ENCODE results near the gene PEX7. TPM values are rescaled to one million over a fixed set of nuclear protein-coding genes. Genes with fewer than 3 reads are reported as not detected.
A peak's percentile ranks its signal among the peaks of the same experiment; 100 is the strongest.
"Not testable (repeated sequence)": the region's sequence is repeated elsewhere in the genome, so short reads cannot be mapped to it uniquely, and the experiment has no call there.

Gene PEX7
- polyA plus RNA-seq, 6 donors from 2014 or later: 6.4 to 19.6 (median 8.1) TPM

DNA sequence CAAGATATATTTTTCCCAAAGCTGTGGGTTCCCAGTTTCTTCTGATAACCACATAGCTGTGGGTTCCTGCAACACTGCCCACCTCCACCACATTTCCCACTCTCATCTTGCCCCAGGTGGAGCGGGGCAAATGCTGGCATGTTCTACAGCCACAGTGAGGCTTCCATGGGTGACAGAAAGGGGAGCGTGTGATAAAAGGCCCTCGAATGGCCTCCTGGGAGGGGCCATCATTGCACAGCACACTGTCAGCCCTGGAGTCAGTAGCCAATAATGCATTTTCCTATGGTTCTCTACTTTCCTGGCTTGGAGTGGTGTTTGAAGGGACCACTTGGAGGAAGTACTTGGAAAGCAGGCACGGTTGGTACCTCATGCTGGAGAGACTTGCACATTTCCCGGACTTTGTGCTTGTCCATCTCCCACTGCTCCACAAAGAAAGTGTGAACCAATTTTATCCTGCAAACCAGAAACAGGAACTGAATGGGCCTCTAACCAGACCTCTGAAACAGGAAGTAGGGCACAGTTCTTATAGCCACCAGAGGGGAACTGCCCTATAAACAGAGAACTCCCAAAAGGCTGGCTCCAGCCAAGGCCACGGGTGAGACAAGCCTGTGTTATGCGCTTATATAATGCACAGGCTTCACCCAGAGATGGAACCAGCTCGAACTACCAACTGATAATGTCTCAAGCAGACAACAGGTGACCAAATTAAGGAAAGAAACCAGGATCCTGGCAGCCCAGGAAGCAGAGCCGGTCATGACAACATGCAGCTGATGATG is 38.7 kb upstream of the PEX7 start:
- peak overlapping the region; percentile 88 to 98 (median 96) for H3K4me3 Mint-ChIP-seq
- peak overlapping the region; percentile 95 to 98 (median 97) for H3K27ac Mint-ChIP-seq
- DNase-seq (peak; percentile 77), ATAC-seq (ENCODE audit: low read depth in 2 of 2) (peak; percentile 97)
- H3K27me3 Mint-ChIP-seq: no peaks in the 10 kb centered on the region
- H3K36me3 Mint-ChIP-seq: peaks cover 8 to 10% of the 10 kb centered on the region in 2 donors
- peaks cover 45 to 78% (median 66%) of the 10 kb centered on the region in 3 donors for H3K4me1 Mint-ChIP-seq
- H3K9me3 Mint-ChIP-seq: peaks cover 0 to 8% (median 2%) of the 10 kb centered on the region in 7 donors

GRCh38 chr6:136784271-136784664 is 38.1 kb upstream of the PEX7 start:
- Mint-ChIP-seq H3K36me3 (peaks cover 8 to 11% of the 10 kb centered on the region in 2 donors), H3K4me1 (peaks cover 46 to 84% (median 69%) of the 10 kb centered on the region in 3 donors), H3K27me3 (no peaks in the 10 kb centered on the region), H3K27ac (peak overlapping the region; percentile 95 to 98 (median 97)), H3K4me3 (peak overlapping the region; percentile 88 to 98 (median 96)), H3K9me3 (peaks cover 0 to 9% (median 2%) of the 10 kb centered on the region in 7 donors)
- DNase-seq (no peak), ATAC-seq (ENCODE audit: low read depth in 2 of 2) (no peak)

GRCh38 chr6:136784910-136785746 is 37.3 kb upstream of the PEX7 start:
- Mint-ChIP-seq H3K4me1 (peaks cover 48 to 86% (median 75%) of the 10 kb centered on the region in 3 donors), H3K9me3 (peaks cover 0 to 9% (median 2%) of the 10 kb centered on the region in 7 donors), H3K27ac (peak overlapping the region; percentile 94 to 98 (median 97)), H3K4me3 (peak overlapping the region; percentile 88 to 98 (median 96)), H3K27me3 (no peaks in the 10 kb centered on the region), H3K36me3 (peaks cover 8 to 11% of the 10 kb centered on the region in 2 donors)
- ATAC-seq (ENCODE audit: low read depth in 2 of 2) (peak; percentile 21 to 32), DNase-seq (peak; percentile 47)

DNA sequence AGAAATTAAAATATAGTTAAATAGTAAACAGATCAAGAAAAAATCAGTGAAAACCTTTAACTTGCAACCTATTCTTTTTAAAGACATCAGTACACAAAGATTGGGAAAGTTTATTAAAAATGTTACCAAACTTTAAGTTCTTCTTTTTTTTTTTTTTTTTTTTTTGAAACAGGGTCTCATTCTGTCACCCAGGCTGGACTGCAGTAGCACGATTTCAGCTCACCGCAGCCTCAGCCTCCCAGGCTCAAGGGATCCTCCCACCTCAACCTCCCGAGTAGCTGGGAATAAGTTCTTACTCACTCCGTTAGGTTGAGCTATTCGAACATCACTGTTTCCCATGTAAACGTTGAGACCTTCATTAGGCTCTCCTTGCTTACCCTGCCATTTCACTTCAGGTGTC is 35.7 kb upstream of the PEX7 start:
- Mint-ChIP-seq H3K27ac (peak overlapping the region in 2 of 6 donors; percentile 39 to 44), H3K27me3 (no peaks in the 10 kb centered on the region), H3K9me3 (peaks cover 0 to 9% (median 2%) of the 10 kb centered on the region in 7 donors), H3K36me3 (peaks cover 8 to 11% of the 10 kb centered on the region in 2 donors), H3K4me3 (peak overlapping the region in 3 of 8 donors; percentile 88 to 96 (median 93)), H3K4me1 (peaks cover 53 to 92% (median 76%) of the 10 kb centered on the region in 3 donors)
- ATAC-seq (ENCODE audit: low read depth in 2 of 2) (no peak), DNase-seq (no peak)

DNA sequence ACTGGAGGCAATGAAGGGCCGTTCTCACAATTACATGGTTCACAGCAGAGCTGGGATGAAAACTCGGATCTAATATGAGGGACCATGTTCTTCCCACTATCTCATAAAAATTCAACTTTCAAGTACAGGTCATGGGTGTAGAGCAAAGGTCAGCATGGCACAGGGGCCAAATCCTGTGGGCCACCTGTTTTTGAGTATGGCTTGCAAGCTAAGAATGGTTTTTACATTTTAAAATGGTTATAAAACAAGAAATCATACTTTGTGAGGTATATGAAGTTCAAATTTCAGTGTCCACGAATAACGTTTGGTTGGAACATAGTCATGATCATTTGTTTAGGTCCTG is 34.7 kb upstream of the PEX7 start:
- Mint-ChIP-seq H3K27ac (peak overlapping the region in 5 of 6 donors; percentile 22 to 87 (median 54)), H3K27me3 (no peaks in the 10 kb centered on the region), H3K9me3 (peaks cover 0 to 9% (median 2%) of the 10 kb centered on the region in 7 donors), H3K36me3 (peaks cover 8 to 11% of the 10 kb centered on the region in 2 donors), H3K4me1 (peaks cover 53 to 81% (median 66%) of the 10 kb centered on the region in 3 donors), H3K4me3 (peak overlapping the region; percentile 34 to 86 (median 62))
- no peak for DNase-seq
- no peak for ATAC-seq (ENCODE audit: low read depth in 2 of 2)

DNA sequence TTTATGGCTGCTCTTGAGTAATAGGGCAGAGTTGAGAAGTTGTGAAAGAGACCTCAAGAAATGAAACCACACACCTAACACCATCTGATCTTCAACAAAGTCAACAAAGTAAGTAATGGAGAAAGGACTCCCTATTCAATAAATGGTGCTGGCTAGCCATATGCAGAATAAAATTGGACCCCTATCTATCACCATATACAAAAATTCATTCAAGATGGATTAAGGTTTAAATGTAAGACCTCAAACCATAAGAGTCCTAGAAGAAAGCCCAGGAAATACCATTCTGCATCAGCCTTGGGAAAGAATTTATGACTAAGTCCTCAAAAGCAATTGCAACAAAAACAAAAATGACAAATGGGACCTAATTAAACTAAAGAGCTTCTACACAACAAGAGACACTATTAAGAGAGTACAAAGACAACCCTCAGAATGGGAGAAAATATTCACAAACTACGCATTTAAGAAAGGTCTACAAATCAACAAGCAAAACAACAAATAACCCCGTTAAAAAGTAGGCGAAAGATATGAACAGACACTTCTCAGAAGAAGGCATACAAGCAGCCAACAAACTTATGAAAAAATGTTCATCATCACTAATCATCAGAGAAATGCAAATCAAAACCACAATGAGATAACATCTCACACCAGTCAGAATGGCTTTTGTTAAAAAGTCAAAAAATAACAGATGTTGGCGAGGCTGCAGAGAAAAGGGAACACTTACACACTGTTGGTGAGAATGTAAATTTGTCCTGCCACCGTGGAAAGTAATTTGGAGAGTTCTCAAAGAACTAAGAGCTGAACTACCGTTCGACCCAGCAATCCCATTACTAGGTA is 34.1 kb upstream of the PEX7 start:
- H3K36me3 Mint-ChIP-seq: peaks cover 8 to 11% of the 10 kb centered on the region in 2 donors
- ATAC-seq (ENCODE audit: low read depth in 2 of 2) (no peak), DNase-seq (peak; percentile 35)
- peak overlapping the region; percentile 22 to 87 (median 42) for H3K27ac Mint-ChIP-seq
- peak overlapping the region; percentile 34 to 86 (median 66) for H3K4me3 Mint-ChIP-seq
- H3K27me3 Mint-ChIP-seq: no peaks in the 10 kb centered on the region
- peaks cover 0 to 9% (median 2%) of the 10 kb centered on the region in 7 donors for H3K9me3 Mint-ChIP-seq
- H3K4me1 Mint-ChIP-seq: peaks cover 53 to 79% (median 62%) of the 10 kb centered on the region in 3 donors

DNA sequence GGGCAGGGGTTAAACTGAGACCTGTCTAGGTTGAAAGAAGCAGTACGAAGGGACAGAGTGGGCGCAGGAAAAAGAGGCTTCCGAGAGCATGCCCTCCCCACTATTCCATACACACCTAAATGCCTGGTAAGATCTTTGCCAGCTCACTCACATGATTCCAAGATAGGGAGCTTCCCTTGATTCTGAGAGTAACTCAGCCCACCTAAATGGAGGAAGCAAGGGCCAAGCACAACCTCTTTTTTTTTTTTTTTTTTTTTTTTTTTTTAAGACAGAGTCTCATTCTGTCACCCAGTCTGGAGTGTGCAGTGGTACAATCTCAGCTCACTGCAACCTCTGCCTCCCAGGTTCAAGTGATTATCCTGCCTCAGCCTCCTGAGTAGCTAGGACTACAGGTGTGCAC is 33.0 kb upstream of the PEX7 start:
- H3K27me3 Mint-ChIP-seq; H3K9me3 Mint-ChIP-seq; DNase-seq; ATAC-seq (ENCODE audit: low read depth in 2 of 2): not testable (repeated sequence)
- H3K27ac Mint-ChIP-seq: peak overlapping the region in 2 of 6 donors; percentile 33 to 34
- peaks cover 42 to 72% (median 55%) of the 10 kb centered on the region in 3 donors for H3K4me1 Mint-ChIP-seq
- H3K4me3 Mint-ChIP-seq: peak overlapping the region in 4 of 8 donors; percentile 41 to 97 (median 71)
- H3K36me3 Mint-ChIP-seq: peaks cover 8 to 11% of the 10 kb centered on the region in 2 donors

DNA sequence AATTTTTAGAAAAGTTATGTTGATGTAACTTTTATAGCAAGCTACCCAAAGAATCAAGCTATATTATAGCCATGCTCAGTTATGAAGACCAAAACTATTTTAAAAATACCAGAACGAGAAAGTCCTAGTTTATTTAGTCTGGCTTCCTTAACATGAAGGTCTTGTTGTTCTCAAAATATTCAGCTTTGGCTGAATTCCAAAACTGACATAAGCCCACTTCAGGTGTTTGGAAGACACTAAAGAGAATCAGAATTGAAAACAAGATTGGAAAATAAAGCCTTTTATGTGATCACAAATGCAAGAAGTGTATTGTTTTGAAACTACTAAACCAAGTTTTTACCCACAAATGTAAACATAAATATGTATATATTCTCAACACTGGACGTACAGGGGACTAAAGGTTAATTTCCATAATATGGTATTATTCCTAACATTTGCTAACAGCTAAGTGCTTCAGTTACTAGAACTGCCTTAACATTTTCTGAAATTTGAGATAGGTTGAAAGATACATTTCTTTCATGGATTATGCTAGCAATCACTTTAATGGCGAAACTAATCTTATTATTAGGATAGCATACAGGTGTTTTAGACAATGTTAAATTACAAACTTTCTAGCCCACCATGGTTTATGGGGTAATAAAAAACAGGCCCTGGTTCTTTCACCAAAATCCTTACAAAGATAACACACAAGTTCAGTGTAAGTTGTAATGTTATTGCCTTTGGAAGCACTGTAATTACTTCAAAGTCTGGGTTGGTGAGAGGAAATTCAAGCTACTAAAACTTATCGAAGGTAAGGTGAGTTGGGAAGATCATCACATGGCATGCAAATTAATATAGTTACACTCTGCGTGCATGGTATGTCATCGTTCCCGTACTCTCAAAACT is 31.7 kb upstream of the PEX7 start:
- ATAC-seq (ENCODE audit: low read depth in 2 of 2): no peak
- Mint-ChIP-seq H3K9me3 (peaks cover 0 to 9% (median 2%) of the 10 kb centered on the region in 7 donors), H3K4me1 (peaks cover 30 to 60% (median 43%) of the 10 kb centered on the region in 3 donors), H3K36me3 (peaks cover 8 to 11% of the 10 kb centered on the region in 2 donors), H3K27ac (peak overlapping the region; percentile 72 to 99 (median 96)), H3K4me3 (peak overlapping the region; percentile 86 to 99 (median 96)), H3K27me3 (no peaks in the 10 kb centered on the region)
- no peak for DNase-seq

GRCh38 chr6:136791296-136792094 is 30.9 kb upstream of the PEX7 start:
- Mint-ChIP-seq H3K4me3 (peak overlapping the region; percentile 86 to 99 (median 96)), H3K9me3 (peaks cover 0 to 9% (median 2%) of the 10 kb centered on the region in 7 donors), H3K4me1 (peaks cover 24 to 52% (median 40%) of the 10 kb centered on the region in 3 donors), H3K36me3 (peaks cover 8 to 11% of the 10 kb centered on the region in 2 donors), H3K27ac (peak overlapping the region; percentile 72 to 99 (median 96)), H3K27me3 (no peaks in the 10 kb centered on the region)
- ATAC-seq (ENCODE audit: low read depth in 2 of 2) (peak; percentile 29 to 30), DNase-seq (peak; percentile 71)

DNA sequence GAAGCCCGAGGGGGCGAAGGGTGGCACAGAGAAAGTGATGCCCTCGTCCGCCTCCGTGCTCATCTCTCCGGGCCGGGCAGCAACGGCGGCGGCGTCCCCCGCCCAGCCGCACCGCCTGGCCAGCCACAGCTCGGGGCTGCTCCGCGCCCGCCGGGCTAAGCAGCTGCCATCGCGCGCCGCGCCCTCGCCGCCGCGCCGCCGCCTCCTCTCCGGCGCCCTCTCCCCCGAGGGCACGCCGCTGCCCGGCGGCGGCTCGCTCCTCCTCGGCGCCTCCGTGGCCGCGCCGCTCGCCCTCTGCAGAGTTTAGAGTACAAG is 30.3 kb upstream of the PEX7 start:
- Mint-ChIP-seq H3K36me3 (peaks cover 8 to 11% of the 10 kb centered on the region in 2 donors), H3K27me3 (no peaks in the 10 kb centered on the region), H3K4me1 (peaks cover 24 to 48% (median 40%) of the 10 kb centered on the region in 3 donors), H3K9me3 (peaks cover 0 to 9% (median 2%) of the 10 kb centered on the region in 7 donors), H3K4me3 (peak overlapping the region; percentile 94 to 99 (median 96)), H3K27ac (peak overlapping the region in 3 of 6 donors; percentile 77 to 99 (median 99))
- ATAC-seq (ENCODE audit: low read depth in 2 of 2) (no peak), DNase-seq (no peak)
